Effector memory CD8-positive, alpha-beta T cell (primary cell): ENCODE measurements around the gene TEX12.

Source experiments
- ATAC-seq: fragments of 150-1000 bp; cut with Tn5 transposase; replicated peaks from 2 replicates; pipeline ENCODE4 v1.10.0; 2021; ENCODE audit warnings: mild to moderate bottlenecking, moderate library complexity
- DNase-seq, 3 experiments: peaks; one replicate each; pipeline ENCODE4 v3.0.0; 2021
- H3K27ac Mint-ChIP-seq, 2 donors: one replicate each; pipeline ENCODE4 v1.8.0; 2022; ENCODE audit warnings: mild to moderate bottlenecking in 2 of 2, mixed read lengths in 2 of 2, moderate library complexity in 2 of 2
- H3K27me3 Mint-ChIP-seq, 2 donors: one replicate each; pipeline ENCODE4 v1.8.0; 2022; ENCODE audit warnings: mixed read lengths in 2 of 2
- H3K36me3 Mint-ChIP-seq: one replicate; pipeline ENCODE4 v1.8.0; 2022; ENCODE audit warnings: mild to moderate bottlenecking, moderate library complexity, mixed read lengths; ENCODE audit not compliant: insufficient read depth
- H3K4me1 Mint-ChIP-seq, 2 donors: one replicate each; pipeline ENCODE4 v1.8.0; 2022; ENCODE audit warnings: low read depth in 2 of 2, mixed read lengths in 2 of 2
- H3K4me3 Mint-ChIP-seq, 2 donors: one replicate each; pipeline ENCODE4 v1.8.0; 2022; ENCODE audit warnings: mild to moderate bottlenecking in 2 of 2, mixed read lengths in 2 of 2, moderate library complexity in 2 of 2
- H3K9me3 Mint-ChIP-seq, 2 donors: one replicate each; pipeline ENCODE4 v1.8.0; 2022; ENCODE audit warnings: mixed read lengths in 2 of 2
- total RNA-seq, 9 experiments: gene quantifications; one replicate each; lab custom pipeline; 2026; lab: John Stamatoyannopoulos, UW

The TEX12 gene
- total RNA-seq = 0 to 0.63 (median 0.07) reads per million in 9 experiments

DNA sequence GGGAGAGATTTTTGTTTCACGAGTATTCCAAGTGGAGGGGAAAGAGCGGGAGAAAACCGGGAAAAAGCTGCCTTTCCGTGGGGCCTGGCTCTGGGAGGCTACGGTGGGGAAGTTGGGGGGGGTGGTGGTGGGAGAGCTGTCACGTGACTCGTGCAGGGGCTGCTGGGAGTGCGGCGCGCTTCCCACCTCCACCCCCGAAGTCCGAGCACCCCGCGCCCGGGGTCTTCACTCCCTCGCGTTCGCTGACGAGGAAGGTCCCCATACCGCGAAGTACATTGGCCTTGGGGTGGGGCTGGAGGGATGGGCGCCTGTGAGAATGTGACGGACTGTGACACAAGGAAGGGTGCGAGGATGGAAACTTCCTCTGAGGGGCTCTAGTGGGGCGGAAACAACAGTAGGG lies at the start of gene TEX12:
Gene TEX12 (plus strand): TSS at position 228 of the 400 bp plus-strand sequence. CDS start 1,897 bp downstream, outside the sequence.
- H3K4me3 Mint-ChIP-seq = no peak within 1 kb of the TSS

DNA sequence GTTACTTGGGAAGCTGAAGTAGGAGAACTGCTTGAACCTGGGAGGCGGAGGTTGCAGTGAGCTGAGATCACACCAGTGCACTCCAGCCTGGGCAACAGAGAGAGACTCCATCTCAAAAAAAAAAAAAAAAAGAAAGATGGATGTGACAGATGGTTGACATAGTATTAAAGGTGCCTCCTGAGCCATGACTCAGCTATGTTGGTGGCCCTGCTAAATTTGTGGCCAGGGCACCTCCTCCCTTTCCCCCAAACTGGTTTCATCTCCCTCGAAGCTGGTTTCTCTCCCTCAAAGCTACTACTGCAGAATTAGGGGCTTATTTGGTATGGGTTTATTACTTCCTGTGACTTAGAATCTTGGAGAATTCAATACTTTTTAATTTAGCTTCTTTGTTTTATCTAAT lies 49.0 kb upstream of the TEX12 start:
- no peaks in the 10 kb centered on the region for H3K36me3 Mint-ChIP-seq
- no peaks in the 10 kb centered on the region for H3K27me3 Mint-ChIP-seq
- H3K4me1 Mint-ChIP-seq = peaks cover 0 to 1% of the 10 kb centered on the region in 2 donors
- ATAC-seq (no peak), DNase-seq (no peak)
- H3K9me3 Mint-ChIP-seq = no peaks in the 10 kb centered on the region
- no peak overlapping the region for H3K27ac Mint-ChIP-seq
- no peak overlapping the region for H3K4me3 Mint-ChIP-seq

More for the DNA sequence above, at the start of gene TEX12:
- Mint-ChIP-seq H3K9me3 (no peaks in the 10 kb centered on the region), H3K27me3 (peaks cover 7 to 15% of the 10 kb centered on the region in 2 donors), H3K36me3 (peaks cover 5% of the 10 kb centered on the region), H3K4me1 (no peaks in the 10 kb centered on the region), H3K27ac (no peak within 1 kb of the TSS)
- DNase-seq (no peak), ATAC-seq (no peak)

DNA sequence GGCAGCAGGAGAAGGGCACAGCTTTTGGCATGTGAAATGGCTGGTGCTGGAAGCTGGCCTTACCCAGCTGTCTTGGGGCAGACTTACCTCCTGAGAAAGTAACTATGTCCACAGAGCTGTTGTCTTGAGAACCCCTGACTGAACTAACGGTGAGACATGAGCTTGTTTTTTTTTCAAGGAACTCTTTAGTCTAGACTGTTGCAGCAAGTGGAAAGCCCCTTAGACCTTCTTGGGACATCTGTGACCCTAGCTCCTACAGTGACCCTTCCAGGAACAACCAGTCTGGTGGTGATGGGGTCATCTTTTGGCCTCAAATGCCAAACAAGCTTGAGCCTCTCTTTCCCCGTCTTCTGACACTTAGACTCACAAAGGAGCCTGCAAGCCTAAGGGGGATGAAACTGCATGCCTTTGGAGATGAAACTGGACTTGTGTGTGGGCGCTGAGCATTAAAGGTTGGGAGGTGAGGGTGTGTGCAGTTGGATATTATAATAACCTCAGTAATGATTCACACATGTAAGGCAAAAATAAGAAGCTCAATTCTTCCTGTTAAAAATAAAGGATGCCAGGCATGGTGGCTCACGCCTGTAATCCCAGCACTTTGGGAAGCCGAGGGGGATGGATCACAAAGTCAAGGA lies 45.1 kb upstream of the TEX12 start:
- Mint-ChIP-seq H3K27ac (no peak overlapping the region), H3K4me1 (no peaks in the 10 kb centered on the region), H3K9me3 (no peaks in the 10 kb centered on the region), H3K27me3 (no peaks in the 10 kb centered on the region), H3K36me3 (no peaks in the 10 kb centered on the region), H3K4me3 (no peak overlapping the region)
- ATAC-seq = no peak
- DNase-seq = no peak

- H3K36me3 Mint-ChIP-seq = no peaks in the 10 kb centered on the region
- H3K27ac Mint-ChIP-seq = peak overlapping the region in 1 of 2 donors; percentile 18
These were observed 44.0 kb upstream of the TEX12 start for GRCh38 chr11:112123129-112123528.

GRCh38 chr11:112127056-112127455 lies 40.1 kb upstream of the TEX12 start:
- ATAC-seq (no peak), DNase-seq (no peak)
- peaks cover 0 to 7% of the 10 kb centered on the region in 2 donors for H3K4me1 Mint-ChIP-seq
- H3K36me3 Mint-ChIP-seq = no peaks in the 10 kb centered on the region
- H3K9me3 Mint-ChIP-seq = no peaks in the 10 kb centered on the region
- H3K27me3 Mint-ChIP-seq = no peaks in the 10 kb centered on the region
- no peak overlapping the region for H3K4me3 Mint-ChIP-seq
- no peak overlapping the region for H3K27ac Mint-ChIP-seq

More at GRCh38 chr11:112123129-112123528, 44.0 kb upstream of the TEX12 start:
- no peaks in the 10 kb centered on the region for H3K9me3 Mint-ChIP-seq
- ATAC-seq = no peak
- DNase-seq = no peak
- no peaks in the 10 kb centered on the region for H3K27me3 Mint-ChIP-seq
- no peaks in the 10 kb centered on the region for H3K4me1 Mint-ChIP-seq
- H3K4me3 Mint-ChIP-seq = no peak overlapping the region

GRCh38 chr11:112128483-112129121 lies 38.6 kb upstream of the TEX12 start:
- H3K27me3 Mint-ChIP-seq = no peaks in the 10 kb centered on the region
- DNase-seq (no peak), ATAC-seq (no peak)
- no peaks in the 10 kb centered on the region for H3K9me3 Mint-ChIP-seq
- no peaks in the 10 kb centered on the region for H3K36me3 Mint-ChIP-seq
- H3K27ac Mint-ChIP-seq = no peak overlapping the region
- no peak overlapping the region for H3K4me3 Mint-ChIP-seq
- peaks cover 0 to 7% of the 10 kb centered on the region in 2 donors for H3K4me1 Mint-ChIP-seq

DNA sequence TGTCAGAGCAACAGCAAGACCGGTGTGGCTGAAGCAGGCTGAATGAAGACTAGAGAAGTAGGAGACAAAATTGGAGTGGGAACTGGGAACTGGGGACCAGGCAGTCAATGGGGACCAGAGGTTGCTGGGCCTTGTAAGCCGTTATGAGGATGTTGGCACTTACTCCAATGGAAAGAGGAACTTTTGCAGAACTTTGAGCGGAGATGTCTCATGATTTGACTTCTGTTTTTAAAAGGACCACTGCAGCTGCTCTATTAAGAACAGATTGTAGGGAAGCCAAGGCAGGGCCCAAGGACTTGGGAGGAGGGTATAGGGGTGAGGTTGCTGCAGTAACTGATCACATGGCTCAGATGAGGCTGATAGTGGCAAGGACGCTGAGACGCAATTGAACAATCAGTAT lies 37.5 kb upstream of the TEX12 start:
- Mint-ChIP-seq H3K27ac (peak overlapping the region in 1 of 2 donors; percentile 5), H3K36me3 (no peaks in the 10 kb centered on the region), H3K9me3 (no peaks in the 10 kb centered on the region), H3K4me1 (peaks cover 0 to 7% of the 10 kb centered on the region in 2 donors), H3K27me3 (no peaks in the 10 kb centered on the region), H3K4me3 (no peak overlapping the region)
- ATAC-seq (no peak), DNase-seq (no peak)

GRCh38 chr11:112132737-112133136 lies 34.4 kb upstream of the TEX12 start:
- Mint-ChIP-seq H3K36me3 (no peaks in the 10 kb centered on the region), H3K27me3 (no peaks in the 10 kb centered on the region), H3K9me3 (no peaks in the 10 kb centered on the region), H3K27ac (peak overlapping the region in 1 of 2 donors; percentile 23), H3K4me3 (no peak overlapping the region), H3K4me1 (peaks cover 0 to 7% of the 10 kb centered on the region in 2 donors)
- ATAC-seq (no peak), DNase-seq (no peak)

GRCh38 chr11:112134473-112134872 lies 32.7 kb upstream of the TEX12 start:
- DNase-seq = no peak
- no peak overlapping the region for H3K27ac Mint-ChIP-seq
- H3K4me3 Mint-ChIP-seq = no peak overlapping the region
- no peaks in the 10 kb centered on the region for H3K36me3 Mint-ChIP-seq
- no peaks in the 10 kb centered on the region for H3K27me3 Mint-ChIP-seq
- peaks cover 0 to 7% of the 10 kb centered on the region in 2 donors for H3K4me1 Mint-ChIP-seq
- H3K9me3 Mint-ChIP-seq = no peaks in the 10 kb centered on the region
- no peak for ATAC-seq

DNA sequence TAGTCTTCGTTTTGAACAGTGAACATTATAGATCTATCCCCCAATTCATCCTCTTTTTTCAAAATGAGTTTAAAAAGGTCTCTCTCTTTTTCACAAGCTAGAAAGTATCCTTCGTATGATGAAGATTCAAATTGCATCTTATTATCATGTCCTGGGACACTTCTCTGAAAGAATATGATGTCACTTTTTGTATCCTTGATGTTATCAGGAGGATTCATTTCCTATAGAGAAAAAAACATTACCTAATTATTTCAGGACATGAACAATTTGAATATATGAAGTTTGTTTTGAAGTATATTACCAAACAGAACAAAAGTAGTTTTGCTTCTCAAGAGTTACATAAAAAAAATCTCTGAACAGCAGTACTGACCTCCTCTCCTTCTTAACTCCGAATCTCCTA lies 23.6 kb upstream of the TEX12 start:
- ATAC-seq (no peak), DNase-seq (no peak)
- Mint-ChIP-seq H3K36me3 (no peaks in the 10 kb centered on the region), H3K4me3 (no peak overlapping the region), H3K4me1 (no peaks in the 10 kb centered on the region), H3K9me3 (peaks cover 0 to 2% of the 10 kb centered on the region in 2 donors), H3K27ac (no peak overlapping the region), H3K27me3 (peaks cover 0 to 7% of the 10 kb centered on the region in 2 donors)

DNA sequence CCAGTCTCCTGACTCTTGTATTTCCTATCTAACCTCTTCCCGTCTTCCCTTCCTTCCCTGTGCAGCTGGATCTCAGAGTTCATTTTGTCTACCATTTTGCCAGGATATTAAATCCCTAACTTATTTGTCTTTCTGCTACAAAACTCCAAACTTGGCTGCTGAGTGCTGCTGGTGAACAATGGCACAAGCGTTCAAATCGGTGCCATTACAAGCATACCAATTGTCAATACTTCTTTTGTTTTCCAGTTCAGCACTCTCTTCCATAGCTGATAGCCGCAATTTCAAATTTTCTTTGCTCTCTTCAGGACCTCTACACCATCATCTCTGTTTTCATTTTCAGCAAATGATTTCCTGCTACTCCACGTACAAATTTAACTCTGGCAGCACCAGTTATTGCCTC lies 16.7 kb upstream of the TEX12 start:
- Mint-ChIP-seq H3K4me1 (no peaks in the 10 kb centered on the region), H3K9me3 (no peaks in the 10 kb centered on the region), H3K27me3 (peaks cover 0 to 7% of the 10 kb centered on the region in 2 donors), H3K36me3 (no peaks in the 10 kb centered on the region), H3K27ac (no peak overlapping the region), H3K4me3 (no peak overlapping the region)
- DNase-seq = no peak
- no peak for ATAC-seq

DNA sequence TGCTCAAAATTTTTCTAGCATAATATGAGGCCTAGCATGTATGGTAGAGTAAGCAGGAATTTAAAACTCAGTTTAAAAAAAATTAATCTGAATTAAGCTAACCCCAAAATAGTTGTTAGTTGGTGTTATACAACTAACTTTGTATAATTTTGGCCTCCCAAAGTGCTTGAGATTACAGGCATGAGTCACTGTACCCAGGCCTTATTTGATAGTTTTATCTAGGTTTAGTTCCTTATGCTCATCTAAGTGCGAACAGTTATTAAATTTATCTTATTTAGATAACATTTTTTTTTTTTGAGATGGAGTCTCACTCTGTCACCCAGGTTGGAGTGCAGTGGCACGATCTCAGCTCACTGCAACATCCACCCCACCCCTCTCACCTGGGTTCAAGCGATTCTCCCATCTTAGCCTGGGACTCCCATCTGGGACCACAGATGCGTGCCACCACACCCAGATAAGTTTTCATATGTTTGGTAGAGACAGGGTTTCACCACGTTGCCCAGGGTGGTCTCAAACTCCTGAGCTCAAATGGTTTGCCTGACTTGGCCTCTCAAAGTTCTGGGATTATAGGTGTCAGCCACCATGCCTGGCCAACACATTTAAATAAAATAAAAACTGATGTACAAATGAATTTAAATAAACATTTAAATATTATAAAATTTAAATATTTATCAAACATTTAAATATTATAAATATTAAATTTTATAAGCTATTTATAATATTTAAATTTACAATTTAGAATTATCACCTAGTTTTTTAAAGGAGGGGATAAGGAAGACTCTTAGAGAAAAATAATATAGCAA lies 10.8 kb upstream of the TEX12 start:
- no peak overlapping the region for H3K27ac Mint-ChIP-seq
- H3K36me3 Mint-ChIP-seq = no peaks in the 10 kb centered on the region
- no peaks in the 10 kb centered on the region for H3K9me3 Mint-ChIP-seq
- H3K27me3 Mint-ChIP-seq = no peaks in the 10 kb centered on the region
- no peak for ATAC-seq
- no peak overlapping the region for H3K4me3 Mint-ChIP-seq
- H3K4me1 Mint-ChIP-seq = no peaks in the 10 kb centered on the region
- no peak for DNase-seq

- Mint-ChIP-seq H3K4me1 (no peaks in the 10 kb centered on the region), H3K9me3 (no peaks in the 10 kb centered on the region), H3K4me3 (no peak overlapping the region), H3K27me3 (no peaks in the 10 kb centered on the region), H3K27ac (no peak overlapping the region), H3K36me3 (no peaks in the 10 kb centered on the region)
- no peak for DNase-seq
- ATAC-seq = no peak
These were observed 10.0 kb upstream of the TEX12 start for GRCh38 chr11:112156956-112157766.
